ENCODE measurements around the gene DNER.
A peak's percentile ranks its signal among the peaks of the same experiment; 100 is the strongest.

The DNER gene

GRCh38 chr2:229313591-229313990 lies 400.8 kb downstream of the DNER start:
- peak in 1 of 2 donors; percentile 9 for DNase-seq

Measured in CD4-positive, alpha-beta T cell treated with Interleukin-1 beta for 1 hour (primary cell).